MM.1S (cell line): Measurements from ENCODE around the gene HYAL2.

Experiments used
- DNase-seq: peaks from one replicate; pipeline ENCODE4 v3.0.0-alpha.2; 2015
- H2AFZ ChIP-seq: fragments of 300-600 bp; sonication (generic); 2 replicates; pipeline ENCODE4 v1.6.0; 2016; ENCODE audit warnings: antibody characterized with exemption, low read length
- H3F3A ChIP-seq: fragments of 300-600 bp; sonication (generic); 2 replicates; pipeline ENCODE4 v1.6.1; 2016; ENCODE audit warnings: mild to moderate bottlenecking, antibody characterized with exemption, low read length, moderate library complexity, mixed read lengths; ENCODE audit not compliant: insufficient read depth
- H3K27ac ChIP-seq: fragments of 300-600 bp; sonication (generic); 2 replicates; pipeline ENCODE4 v1.5.1; 2016; ENCODE audit warnings: mild to moderate bottlenecking, low read length
- H3K27me3 ChIP-seq: fragments of 300-600 bp; sonication (generic); replicated peaks from 2 replicates; pipeline ENCODE4 v1.6.0; 2016; ENCODE audit warnings: low read length; ENCODE audit not compliant: insufficient read depth
- H3K36me3 ChIP-seq: fragments of 300-600 bp; sonication (generic); replicated peaks from 2 replicates; pipeline ENCODE4 v1.6.1; 2016; ENCODE audit warnings: mild to moderate bottlenecking, low read length, mixed read lengths; ENCODE audit not compliant: insufficient read depth
- H3K4me1 ChIP-seq: fragments of 300-600 bp; sonication (generic); 2 replicates; pipeline ENCODE4 v1.6.1; 2016; ENCODE audit warnings: low read length, mixed read lengths
- H3K4me2 ChIP-seq: fragments of 300-600 bp; sonication (generic); 2 replicates; pipeline ENCODE4 v1.6.0; 2016; ENCODE audit warnings: low read depth, low read length
- H3K4me3 ChIP-seq: fragments of 300-600 bp; sonication (generic); 2 replicates; pipeline ENCODE4 v1.5.1; 2016; ENCODE audit warnings: low read length, mixed read lengths
- H3K79me2 ChIP-seq: fragments of 300-600 bp; sonication (generic); 2 replicates; pipeline ENCODE4 v1.6.1; 2016; ENCODE audit warnings: mixed run types, low read length, mixed read lengths
- H3K9ac ChIP-seq: fragments of 300-600 bp; sonication (generic); 2 replicates; pipeline ENCODE4 v1.6.1; 2016; ENCODE audit warnings: low read length, mixed read lengths
- H3K9me2 ChIP-seq: fragments of 300-600 bp; sonication (generic); replicated peaks from 2 replicates; pipeline ENCODE4 v1.6.1; 2016; ENCODE audit warnings: mild to moderate bottlenecking, low read length, mixed read lengths; ENCODE audit not compliant: insufficient read depth
- H3K9me3 ChIP-seq: fragments of 300-600 bp; sonication (generic); replicated peaks from 2 replicates; pipeline ENCODE4 v1.6.1; 2016; ENCODE audit warnings: mild to moderate bottlenecking, low read length, mixed read lengths; ENCODE audit not compliant: insufficient read depth
- H4K20me1 ChIP-seq: fragments of 300-600 bp; sonication (generic); 2 replicates; pipeline ENCODE4 v1.6.1; 2016; ENCODE audit warnings: mild to moderate bottlenecking, low read length, moderate library complexity, mixed read lengths; ENCODE audit not compliant: insufficient read depth
- EZH2 ChIP-seq: fragments of 300-600 bp; sonication (generic); optimal IDR thresholded peaks from 2 replicates; pipeline ENCODE3; 2017; ENCODE audit warnings: low read depth, mild to moderate bottlenecking, antibody characterized with exemption, low read length, mixed read lengths
- EZH2phosphoT487 ChIP-seq: fragments of 300-600 bp; sonication (generic); IDR thresholded peaks from 2 replicates; pipeline ENCODE4 v1.6.1; 2018; ENCODE audit warnings: antibody characterized with exemption, low read length
- TF ChIP-seq, protein P1 (sequence below): fragments of 300-600 bp; sonication (generic); IDR thresholded peaks from 2 replicates; pipeline ENCODE4 v1.5.1; 2016; ENCODE audit warnings: antibody characterized with exemption, low read length, mixed read lengths

The HYAL2 gene

DNA sequence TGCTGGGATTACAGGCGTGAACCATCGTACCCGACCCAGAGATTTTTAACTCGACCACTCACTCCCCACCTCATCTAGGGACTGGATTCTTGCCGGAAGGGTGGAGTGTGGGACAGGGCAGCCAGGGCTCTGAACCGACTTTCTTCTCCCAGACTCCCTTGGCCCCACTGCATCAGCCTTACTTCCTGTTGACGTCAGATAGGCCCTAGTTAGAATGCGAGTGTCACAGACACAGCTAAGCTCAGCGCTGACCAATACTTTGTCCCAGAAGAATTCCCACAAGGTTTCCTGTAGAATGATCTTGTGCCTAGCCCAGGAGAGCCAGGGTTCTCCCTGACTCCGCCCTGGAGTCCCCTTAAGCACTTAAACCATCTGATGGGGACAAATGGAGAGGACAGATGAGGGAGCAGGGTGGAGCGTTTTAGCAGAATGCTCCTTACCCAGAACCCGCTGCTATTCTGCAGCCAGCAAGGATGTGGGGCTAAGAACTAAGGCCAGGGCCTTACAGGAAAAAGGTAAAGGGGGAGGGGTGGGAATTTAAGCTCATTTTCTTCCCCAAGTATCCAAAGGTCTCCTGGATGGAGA lies 11.3 kb upstream of the HYAL2 start:
- H3K27ac ChIP-seq, result no peak overlapping the region

DNA sequence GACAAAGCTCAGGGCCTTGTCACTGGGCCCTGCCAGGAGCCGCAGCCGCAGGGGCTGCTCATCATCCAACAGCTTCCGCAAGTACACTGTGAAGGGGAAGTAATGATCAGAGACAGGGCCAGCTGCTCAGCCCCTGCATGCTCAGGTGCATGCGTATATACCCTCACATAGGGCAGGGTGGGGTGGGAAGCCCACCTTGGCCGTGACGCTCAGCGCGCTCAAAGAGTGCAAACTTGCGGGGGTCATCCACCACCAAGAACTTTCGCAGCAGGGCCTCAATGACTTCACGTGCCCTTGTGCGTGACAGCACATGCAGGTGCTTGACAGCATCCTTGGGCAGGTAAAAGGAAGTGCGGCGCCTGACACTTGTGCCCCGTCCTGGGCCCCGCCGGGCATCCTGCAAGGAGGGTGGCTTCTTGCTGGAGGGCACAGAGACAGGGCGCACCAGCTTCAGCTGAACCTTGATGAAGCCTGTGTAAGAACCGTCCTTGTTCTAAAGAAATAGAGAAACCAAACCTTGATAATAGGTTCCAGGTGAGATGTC lies 8.9 kb upstream of the HYAL2 start:
- Histone ChIP-seq H3K4me2 (no peak overlapping the region), H4K20me1 (no peaks in the 10 kb centered on the region), H3K36me3 (peaks cover 14% of the 10 kb centered on the region), H3K27me3 (no peaks in the 10 kb centered on the region), H3K9me3 (no peaks in the 10 kb centered on the region), H3K4me1 (0 out of 2 replicates have a peak, but pooled peaks cover 5% of the 10 kb centered on the region), H2AFZ (no peak overlapping the region), H3K9me2 (no peaks in the 10 kb centered on the region), H3K27ac (no peak overlapping the region), H3K9ac (no peak overlapping the region), H3F3A (peaks cover 18% of the 10 kb centered on the region), H3K79me2 (peaks cover 77% of the 10 kb centered on the region), H3K4me3 (no peak overlapping the region)
- no peak for DNase-seq
- TF ChIP-seq, protein P1, sequence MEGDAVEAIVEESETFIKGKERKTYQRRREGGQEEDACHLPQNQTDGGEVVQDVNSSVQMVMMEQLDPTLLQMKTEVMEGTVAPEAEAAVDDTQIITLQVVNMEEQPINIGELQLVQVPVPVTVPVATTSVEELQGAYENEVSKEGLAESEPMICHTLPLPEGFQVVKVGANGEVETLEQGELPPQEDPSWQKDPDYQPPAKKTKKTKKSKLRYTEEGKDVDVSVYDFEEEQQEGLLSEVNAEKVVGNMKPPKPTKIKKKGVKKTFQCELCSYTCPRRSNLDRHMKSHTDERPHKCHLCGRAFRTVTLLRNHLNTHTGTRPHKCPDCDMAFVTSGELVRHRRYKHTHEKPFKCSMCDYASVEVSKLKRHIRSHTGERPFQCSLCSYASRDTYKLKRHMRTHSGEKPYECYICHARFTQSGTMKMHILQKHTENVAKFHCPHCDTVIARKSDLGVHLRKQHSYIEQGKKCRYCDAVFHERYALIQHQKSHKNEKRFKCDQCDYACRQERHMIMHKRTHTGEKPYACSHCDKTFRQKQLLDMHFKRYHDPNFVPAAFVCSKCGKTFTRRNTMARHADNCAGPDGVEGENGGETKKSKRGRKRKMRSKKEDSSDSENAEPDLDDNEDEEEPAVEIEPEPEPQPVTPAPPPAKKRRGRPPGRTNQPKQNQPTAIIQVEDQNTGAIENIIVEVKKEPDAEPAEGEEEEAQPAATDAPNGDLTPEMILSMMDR, result no peak
- TF ChIP-seq EZH2 (no peak), EZH2phosphoT487 (no peak)

More for the DNA sequence above, 11.3 kb upstream of the HYAL2 start:
- Histone ChIP-seq H3K9ac (no peak overlapping the region; the same call in 1 of the 2 replicates), H3K4me1 (peaks cover 4% of the 10 kb centered on the region; the same call in 1 of the 2 replicates), H3K9me2 (no peaks in the 10 kb centered on the region), H3K27me3 (no peaks in the 10 kb centered on the region), H2AFZ (no peak overlapping the region), H3K79me2 (peaks cover 74% of the 10 kb centered on the region), H3K36me3 (peaks cover 14% of the 10 kb centered on the region), H3F3A (peaks cover 24% of the 10 kb centered on the region), H3K4me2 (no peak overlapping the region), H3K4me3 (no peak overlapping the region), H4K20me1 (no peaks in the 10 kb centered on the region), H3K9me3 (no peaks in the 10 kb centered on the region)
- DNase-seq, result no peak
- TF ChIP-seq EZH2phosphoT487, result no peak
- TF ChIP-seq, protein P1, result no peak

DNA sequence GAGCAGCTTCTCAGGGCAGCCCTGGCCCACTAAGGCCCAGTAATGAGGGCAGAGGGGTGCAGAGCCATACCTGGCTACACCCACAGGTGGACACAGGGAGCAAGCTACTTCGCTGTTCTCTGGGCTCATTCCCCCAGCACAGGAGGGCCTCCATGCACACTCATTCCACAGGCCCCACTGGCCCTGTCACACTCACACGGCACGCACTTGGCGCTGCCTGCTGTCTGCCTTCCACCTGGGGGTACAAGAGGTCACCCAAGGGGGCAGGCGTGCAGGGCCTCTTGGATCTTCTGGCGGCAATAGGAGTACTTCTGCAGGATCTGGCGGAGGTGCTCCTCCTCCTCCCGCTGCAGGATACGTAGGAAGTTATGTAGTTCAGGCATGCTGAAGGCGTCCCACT lies 7.8 kb upstream of the HYAL2 start:
- Histone ChIP-seq H3F3A (peaks cover 12% of the 10 kb centered on the region; the same call in 1 of the 2 replicates), H3K27ac (no peak overlapping the region), H4K20me1 (no peaks in the 10 kb centered on the region), H3K9me2 (no peaks in the 10 kb centered on the region), H3K4me3 (no peak overlapping the region), H3K4me1 (0 out of 2 replicates have a peak, but pooled peaks cover 5% of the 10 kb centered on the region), H3K36me3 (peaks cover 14% of the 10 kb centered on the region), H2AFZ (no peak overlapping the region), H3K27me3 (no peaks in the 10 kb centered on the region), H3K4me2 (no peak overlapping the region), H3K79me2 (peaks cover 75% of the 10 kb centered on the region), H3K9ac (no peak overlapping the region), H3K9me3 (no peaks in the 10 kb centered on the region)
- no peak for TF ChIP-seq EZH2phosphoT487
- TF ChIP-seq, protein P1, result no peak
- no peak for TF ChIP-seq EZH2
- no peak for DNase-seq
